A673 (cell line): ENCODE measurements around the gene YES1. TPM values are rescaled to one million over a fixed set of nuclear protein-coding genes. Genes with fewer than 3 reads are reported as not detected.

Experiments
- Bru-seq: library from RNA; stranded (reverse); fragments of 400-500 nt; gene quantifications from one replicate; lab custom pipeline; 2021; lab: Mats Ljungman, UMichigan
- BruChase-seq, 2 experiments: library from RNA; stranded (reverse); fragments of 400-500 nt; gene quantifications; one replicate each; lab custom pipeline; 2021; lab: Mats Ljungman, UMichigan
- BruUV-seq: library from RNA; stranded (reverse); fragments of 400-500 nt; replicated peaks from 2 replicates; lab custom pipeline; 2021; lab: Mats Ljungman, UMichigan
- CTCF ChIA-PET: fragments of 300-600 bp; sonication (Branson Sonifier 250); formaldehyde crosslinking; loops from one replicate; lab custom pipeline; 2022; ENCODE audit warnings: antibody characterized with exemption; lab: Charles Lee
- POLR2A ChIA-PET: fragments of 300-600 bp; sonication (Branson Sonifier 250); formaldehyde crosslinking; loops from one replicate; lab custom pipeline; 2022; ENCODE audit warnings: antibody characterized with exemption; ENCODE audit not compliant: low non-redundant PET; lab: Charles Lee
- DNase-seq: peaks from one replicate; pipeline ENCODE4 v3.0.0-alpha.2; 2015; ENCODE audit warnings: low spot score
- H3K27ac ChIP-seq: fragments of 200-600 bp; sonication (generic); 2 replicates; pipeline ENCODE4 v1.5.1; 2016; ENCODE audit warnings: mixed run types, low read depth, mild to moderate bottlenecking, mixed read lengths, antibody characterized with exemption, low read length; ENCODE audit not compliant: poor library complexity, severe bottlenecking
- H3K27me3 ChIP-seq: fragments of 200-600 bp; sonication (generic); replicated peaks from 2 replicates; pipeline ENCODE4 v1.6.1; 2017; ENCODE audit warnings: mixed run types, low read depth, mild to moderate bottlenecking, mixed read lengths, antibody characterized with exemption, low read length; ENCODE audit not compliant: insufficient read depth, poor library complexity
- H3K36me3 ChIP-seq: fragments of 200-600 bp; sonication (generic); 2 replicates; pipeline ENCODE4 v1.6.1; 2016; ENCODE audit warnings: mixed run types, mild to moderate bottlenecking, mixed read lengths, antibody characterized with exemption, low read length; ENCODE audit not compliant: insufficient read depth, poor library complexity, severe bottlenecking
- H3K4me1 ChIP-seq: fragments of 200-600 bp; sonication (generic); 2 replicates; pipeline ENCODE4 v1.6.1; 2017; ENCODE audit warnings: mixed run types, mild to moderate bottlenecking, mixed read lengths, antibody characterized with exemption, low read length; ENCODE audit not compliant: insufficient read depth, poor library complexity, severe bottlenecking
- H3K4me3 ChIP-seq: fragments of 200-600 bp; sonication (generic); 2 replicates; pipeline ENCODE4 v1.5.1; 2016; ENCODE audit warnings: low read depth, mixed run types, mild to moderate bottlenecking, mixed read lengths, low read length; ENCODE audit not compliant: poor library complexity, severe bottlenecking
- H3K9me3 ChIP-seq: fragments of 200-600 bp; sonication (generic); 2 replicates; pipeline ENCODE4 v1.6.1; 2016; ENCODE audit warnings: mixed run types, low read depth, mild to moderate bottlenecking, mixed read lengths, antibody characterized with exemption, low read length; ENCODE audit not compliant: poor library complexity, severe bottlenecking
- CTCF ChIP-seq: fragments of 300-800, 200-600 bp; sonication (generic); conservative IDR thresholded peaks from 2 replicates; pipeline ENCODE4 v1.5.1; 2017; ENCODE audit warnings: low read depth, mild to moderate bottlenecking, antibody characterized with exemption, low read length, moderate library complexity, mixed read lengths
- EZH2 ChIP-seq: fragments of 200-600 bp; sonication (generic); IDR thresholded peaks from 2 replicates; pipeline ENCODE4 v1.6.1; 2017; ENCODE audit warnings: borderline replicate concordance, low read depth, mild to moderate bottlenecking, mixed read lengths, antibody characterized with exemption, low read length; ENCODE audit not compliant: poor library complexity, severe bottlenecking
- intact Hi-C: fragments of 100-400 bp; cut with micrococcal nuclease; formaldehyde crosslinking; loops from one replicate; pipeline ENCODE4 v1.10.0; 2022; ENCODE audit not compliant: unreplicated experiment
- long read RNA-seq: library from polyadenylated mRNA; stranded (forward); transcript quantifications from one replicate; pipeline ENCODE4 v2.0.0, GENCODE V29; 2022
- total RNA-seq: library from RNA; stranded (reverse); gene quantifications from 2 replicates; pipeline ENCODE4 v1.2.3, GENCODE V29; 2021

The YES1 gene
- 138 and 142 TPM in 2 replicates for total RNA-seq
- Bru-seq, nascent RNA = percentile 93 among the genes with signal in this experiment
- percentile 92 among the genes with signal in this experiment for BruChase-seq, experiment 1, labeled RNA remaining after a 2-hour chase
- percentile 97 among the genes with signal in this experiment for BruChase-seq, experiment 2, labeled RNA remaining after a 6-hour chase
- long read RNA-seq, full-length matches to known transcripts = 144 of 216 reads
- long read RNA-seq, partial matches to known transcripts = 14 of 216 reads
- long read RNA-seq, other reads (novel, unspliced or antisense) = 58 of 216 reads

- H3K36me3 ChIP-seq = no peaks in the 10 kb centered on the region
- peak within 1 kb of the TSS; percentile 89 for H3K27ac ChIP-seq
- CTCF ChIA-PET = no interaction called here
- intact Hi-C loops = loop anchor here (1.0 to 5.0 kb wide), 2 partner anchors 18 to 50 kb away; no protein-coding TSS in a partner anchor
- no peak for TF ChIP-seq CTCF
- TF ChIP-seq EZH2 = no peak
- no peaks in the 10 kb centered on the region for H3K27me3 ChIP-seq
- H3K4me3 ChIP-seq = peak within 1 kb of the TSS; percentile 99
- H3K9me3 ChIP-seq = no peaks in the 10 kb centered on the region
- POLR2A ChIA-PET = no interaction called here
- peak; percentile 88 for DNase-seq
- H3K4me1 ChIP-seq = peaks cover 12% of the 10 kb centered on the region
- no TSS peak for BruUV-seq
Observed at GRCh38 chr18:811892-812375, at the start of gene YES1. TSS of gene YES1 (minus strand) at chr18:812242. CDS start at chr18:756827, 55,415 bp downstream.

- ChIA-PET POLR2A (no interaction called here), CTCF (no interaction called here)
- no peak overlapping the region for H3K27ac ChIP-seq
- DNase-seq = no peak
- no peak overlapping the region for H3K4me3 ChIP-seq
- H3K36me3 ChIP-seq = no peaks in the 10 kb centered on the region
- intact Hi-C loops = no loop called here
- BruUV-seq = no TSS peak
- H3K4me1 ChIP-seq = no peaks in the 10 kb centered on the region
- H3K27me3 ChIP-seq = peaks cover 24% of the 10 kb centered on the region
- TF ChIP-seq EZH2 (no peak), CTCF (no peak)
- no peaks in the 10 kb centered on the region for H3K9me3 ChIP-seq
Observed at GRCh38 chr18:857986-858385, 45.9 kb upstream of the YES1 start.

- intact Hi-C loops = no loop called here
- Histone ChIP-seq H3K27ac (no peak overlapping the region), H3K4me1 (no peaks in the 10 kb centered on the region), H3K4me3 (no peak overlapping the region), H3K27me3 (no peaks in the 10 kb centered on the region), H3K9me3 (no peaks in the 10 kb centered on the region), H3K36me3 (no peaks in the 10 kb centered on the region)
- TF ChIP-seq EZH2 (no peak), CTCF (no peak)
- no peak for DNase-seq
- BruUV-seq = no TSS peak
- POLR2A ChIA-PET = no interaction called here
- CTCF ChIA-PET = no interaction called here
Observed at GRCh38 chr18:853471-853870, 41.4 kb upstream of the YES1 start.
